Activated naive CD8-positive, alpha-beta T cell treated with anti-CD3 and anti-CD28 coated beads, Interleukin-2, amount 50 U/mL, for 24 hours (primary cell): ENCODE measurements around the gene ARHGAP10.

ENCODE experiments used
- ATAC-seq: fragments of 150-1000 bp; cut with Tn5 transposase; one replicate; pipeline ENCODE4 v1.10.0; 2021
- DNase-seq: peaks from one replicate; pipeline ENCODE4 v3.0.0; 2021
- H3K27ac Mint-ChIP-seq: one replicate; pipeline ENCODE4 v1.8.0; 2021; ENCODE audit warnings: mild to moderate bottlenecking, mixed read lengths
- H3K27me3 Mint-ChIP-seq: one replicate; pipeline ENCODE4 v1.8.0; 2021; ENCODE audit warnings: mixed read lengths
- H3K36me3 Mint-ChIP-seq: one replicate; pipeline ENCODE4 v1.8.0; 2021; ENCODE audit warnings: low read depth, mixed read lengths
- H3K4me1 Mint-ChIP-seq: one replicate; pipeline ENCODE4 v1.8.0; 2021; ENCODE audit warnings: mixed read lengths
- H3K4me3 Mint-ChIP-seq: one replicate; pipeline ENCODE4 v1.8.0; 2021; ENCODE audit warnings: mild to moderate bottlenecking, moderate library complexity, mixed read lengths
- H3K9me3 Mint-ChIP-seq: one replicate; pipeline ENCODE4 v1.8.0; 2021; ENCODE audit warnings: mixed read lengths

ARHGAP10 gene

DNA sequence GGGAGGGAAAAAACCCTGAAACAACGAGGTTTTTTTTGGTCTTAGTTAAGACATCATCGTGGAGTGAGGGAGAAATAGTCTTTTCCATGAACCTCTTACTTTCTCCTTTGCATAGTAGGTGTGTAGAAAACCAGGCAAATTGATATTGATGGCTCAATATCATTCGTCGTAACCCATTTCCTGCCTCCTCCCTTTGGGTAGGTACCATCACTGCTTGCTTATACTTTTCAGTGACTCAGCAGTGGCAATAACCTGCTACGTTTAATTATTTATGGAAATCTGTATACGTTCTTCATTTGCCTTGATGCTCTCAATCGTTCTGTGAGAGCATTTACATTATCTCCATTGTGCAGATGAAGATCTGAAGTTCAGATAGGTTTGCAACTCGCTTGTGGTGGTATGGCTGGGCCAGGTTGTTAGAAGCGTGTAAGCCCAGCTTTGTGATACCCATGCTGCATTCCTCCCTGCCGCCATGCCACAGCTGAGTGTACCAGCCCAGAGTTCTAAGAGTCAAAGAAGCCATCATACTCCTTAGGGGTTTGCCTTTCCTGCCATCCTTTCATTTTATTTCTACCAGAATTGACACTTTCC, 212.9 kb downstream of the ARHGAP10 start:
- Mint-ChIP-seq H3K36me3 (peaks cover 12% of the 10 kb centered on the region), H3K4me3 (no peak overlapping the region), H3K27ac (no peak overlapping the region), H3K27me3 (no peaks in the 10 kb centered on the region), H3K4me1 (peaks cover 28% of the 10 kb centered on the region), H3K9me3 (no peaks in the 10 kb centered on the region)
- no peak for ATAC-seq
- DNase-seq: no peak

DNA sequence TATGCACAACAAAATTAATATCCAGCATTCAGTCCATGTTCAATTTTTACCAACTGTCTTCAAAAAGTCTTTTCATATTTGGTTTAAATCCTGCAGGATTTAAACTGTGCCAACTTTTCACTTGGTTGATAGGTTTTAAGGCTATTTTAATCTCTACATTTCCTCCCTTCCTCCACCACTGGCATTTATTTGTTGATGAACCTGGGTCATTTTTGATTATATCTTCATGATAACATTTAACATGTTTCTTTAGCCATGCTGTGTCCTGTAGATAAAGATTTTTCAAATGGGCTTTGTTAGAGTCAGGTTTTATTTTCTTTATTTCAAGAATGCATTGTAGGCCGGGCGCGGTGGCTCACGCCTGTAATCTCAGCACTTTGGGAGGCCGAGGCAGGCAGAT, 216.4 kb downstream of the ARHGAP10 start:
- no peaks in the 10 kb centered on the region for H3K9me3 Mint-ChIP-seq
- no peaks in the 10 kb centered on the region for H3K27me3 Mint-ChIP-seq
- H3K27ac Mint-ChIP-seq: no peak overlapping the region
- no peak overlapping the region for H3K4me3 Mint-ChIP-seq
- ATAC-seq (no peak), DNase-seq (no peak)
- H3K36me3 Mint-ChIP-seq: peaks cover 13% of the 10 kb centered on the region
- H3K4me1 Mint-ChIP-seq: peaks cover 18% of the 10 kb centered on the region

DNA sequence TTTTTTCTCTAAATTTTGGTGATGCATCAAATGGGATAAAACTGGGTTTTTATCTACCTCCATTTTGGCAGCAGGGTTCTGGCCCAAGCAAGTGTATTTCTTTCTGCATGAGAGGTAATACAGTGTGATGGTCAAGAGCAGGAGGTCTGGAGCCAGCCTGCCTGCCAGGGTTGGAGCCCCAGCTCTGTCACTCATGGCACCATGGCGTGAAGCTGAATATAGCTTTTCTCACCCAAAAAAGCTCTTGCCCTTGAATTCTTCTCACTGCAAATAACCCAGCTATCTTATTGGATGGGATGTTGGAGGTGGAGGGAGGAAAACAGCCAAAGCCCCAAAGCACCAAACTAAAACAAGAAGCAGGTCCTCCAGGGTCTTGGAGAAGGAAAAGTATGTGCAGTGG, 218.4 kb downstream of the ARHGAP10 start:
- Mint-ChIP-seq H3K4me3 (no peak overlapping the region), H3K27ac (no peak overlapping the region), H3K4me1 (no peaks in the 10 kb centered on the region), H3K27me3 (no peaks in the 10 kb centered on the region), H3K36me3 (peaks cover 16% of the 10 kb centered on the region), H3K9me3 (peaks cover 4% of the 10 kb centered on the region)
- no peak for ATAC-seq
- DNase-seq: no peak

DNA sequence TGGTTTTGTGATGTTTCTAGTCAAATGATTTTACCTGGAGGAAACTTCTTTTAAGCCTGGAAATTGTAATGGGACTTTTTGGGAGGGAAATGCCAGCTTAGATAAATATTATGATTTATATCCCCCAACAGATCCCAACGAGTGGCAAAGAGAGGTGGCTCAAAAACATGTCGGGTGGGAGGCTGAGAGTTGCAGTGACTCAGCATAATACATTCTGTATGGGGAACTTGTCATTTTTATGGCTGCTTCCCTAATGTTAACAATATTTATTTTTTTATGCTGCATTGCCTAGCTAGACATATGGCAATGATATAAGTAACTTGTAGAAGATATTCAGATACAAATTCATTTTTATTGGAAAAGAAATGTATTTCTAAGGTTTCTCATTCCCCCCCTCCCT, 219.0 kb downstream of the ARHGAP10 start:
- DNase-seq (no peak), ATAC-seq (no peak)
- no peak overlapping the region for H3K4me3 Mint-ChIP-seq
- H3K36me3 Mint-ChIP-seq: peaks cover 16% of the 10 kb centered on the region
- H3K27ac Mint-ChIP-seq: no peak overlapping the region
- H3K4me1 Mint-ChIP-seq: no peaks in the 10 kb centered on the region
- no peaks in the 10 kb centered on the region for H3K27me3 Mint-ChIP-seq
- peaks cover 4% of the 10 kb centered on the region for H3K9me3 Mint-ChIP-seq

DNA sequence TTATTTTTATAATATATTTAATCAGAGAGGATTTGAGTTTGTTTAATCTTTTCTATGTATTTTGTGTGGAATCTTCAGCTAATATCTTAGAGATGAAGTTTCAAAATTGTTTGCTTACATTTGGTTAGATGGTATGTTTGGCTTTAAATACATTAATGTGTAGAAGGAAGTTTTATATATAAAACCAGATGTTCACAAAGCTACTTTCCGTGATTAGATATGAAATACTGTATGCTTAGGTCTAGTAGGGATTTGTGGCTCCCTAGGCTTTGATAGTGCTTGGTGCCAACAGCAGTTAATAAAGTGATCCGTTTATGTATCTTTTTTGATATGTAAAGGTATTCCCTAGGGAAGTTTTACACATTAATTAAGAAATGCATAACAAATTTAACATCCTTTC, 223.0 kb downstream of the ARHGAP10 start:
- peaks cover 3% of the 10 kb centered on the region for H3K36me3 Mint-ChIP-seq
- no peak for ATAC-seq
- H3K9me3 Mint-ChIP-seq: peaks cover 4% of the 10 kb centered on the region
- no peaks in the 10 kb centered on the region for H3K4me1 Mint-ChIP-seq
- H3K27ac Mint-ChIP-seq: no peak overlapping the region
- H3K27me3 Mint-ChIP-seq: no peaks in the 10 kb centered on the region
- no peak overlapping the region for H3K4me3 Mint-ChIP-seq
- no peak for DNase-seq

DNA sequence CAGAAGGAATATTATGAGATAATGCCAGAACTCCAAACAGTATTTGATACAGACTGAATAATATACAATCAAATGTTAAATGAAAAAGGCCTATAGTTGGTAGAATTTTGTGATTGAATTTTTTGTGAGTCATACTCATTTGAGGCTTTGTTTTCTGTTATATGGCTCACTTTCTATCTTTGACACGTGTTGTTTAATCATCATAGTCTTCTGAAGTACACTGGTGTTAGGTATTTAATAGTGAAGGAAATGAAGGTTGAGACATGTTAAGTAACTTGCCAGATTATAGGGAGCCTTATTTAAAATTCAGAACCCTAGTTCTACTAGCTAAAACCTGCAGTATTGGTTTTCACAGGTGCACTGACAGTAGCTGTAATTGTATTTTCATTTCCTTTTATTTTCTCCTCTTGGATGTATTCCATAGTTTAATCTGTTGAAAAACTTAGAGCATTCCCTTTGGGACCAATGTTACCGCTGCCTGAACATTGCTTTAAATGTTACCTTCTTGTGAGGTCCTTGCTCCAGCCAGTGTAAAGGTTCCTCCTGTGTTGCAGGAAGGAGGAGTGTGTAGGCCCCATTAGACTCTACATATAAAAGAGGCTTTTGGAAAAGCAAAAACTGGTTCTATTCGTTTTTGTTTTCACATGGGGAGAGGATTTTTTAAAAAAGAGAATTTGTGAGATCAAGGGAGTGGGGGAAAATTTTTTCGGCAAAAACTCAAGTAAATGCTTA, 224.1 kb downstream of the ARHGAP10 start:
- Mint-ChIP-seq H3K27ac (no peak overlapping the region), H3K9me3 (peaks cover 4% of the 10 kb centered on the region), H3K4me3 (no peak overlapping the region), H3K4me1 (no peaks in the 10 kb centered on the region), H3K36me3 (peaks cover 2% of the 10 kb centered on the region), H3K27me3 (no peaks in the 10 kb centered on the region)
- DNase-seq (no peak), ATAC-seq (no peak)

DNA sequence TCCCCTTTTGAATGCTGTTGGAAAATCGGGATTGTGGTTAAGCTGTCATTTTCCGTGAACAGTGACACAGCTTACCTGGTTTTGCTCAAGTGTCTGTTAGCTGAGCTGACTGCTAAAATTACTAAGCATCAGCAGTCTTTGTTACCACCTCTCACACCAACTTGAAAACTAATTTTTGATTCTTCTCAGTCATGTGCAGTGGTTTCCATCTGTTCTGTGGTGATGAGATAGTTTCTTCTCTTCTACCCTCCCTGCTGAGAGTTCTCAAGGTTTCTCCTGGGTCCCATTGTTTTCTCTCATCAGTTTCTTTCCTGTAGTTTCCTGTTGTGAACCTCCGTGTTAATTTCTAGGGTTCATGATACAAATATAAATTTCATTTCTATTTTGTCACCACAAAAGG, 225.6 kb downstream of the ARHGAP10 start:
- peaks cover 2% of the 10 kb centered on the region for H3K36me3 Mint-ChIP-seq
- no peaks in the 10 kb centered on the region for H3K4me1 Mint-ChIP-seq
- no peak overlapping the region for H3K27ac Mint-ChIP-seq
- ATAC-seq (no peak), DNase-seq (no peak)
- H3K27me3 Mint-ChIP-seq: no peaks in the 10 kb centered on the region
- H3K4me3 Mint-ChIP-seq: no peak overlapping the region
- peaks cover 4% of the 10 kb centered on the region for H3K9me3 Mint-ChIP-seq

DNA sequence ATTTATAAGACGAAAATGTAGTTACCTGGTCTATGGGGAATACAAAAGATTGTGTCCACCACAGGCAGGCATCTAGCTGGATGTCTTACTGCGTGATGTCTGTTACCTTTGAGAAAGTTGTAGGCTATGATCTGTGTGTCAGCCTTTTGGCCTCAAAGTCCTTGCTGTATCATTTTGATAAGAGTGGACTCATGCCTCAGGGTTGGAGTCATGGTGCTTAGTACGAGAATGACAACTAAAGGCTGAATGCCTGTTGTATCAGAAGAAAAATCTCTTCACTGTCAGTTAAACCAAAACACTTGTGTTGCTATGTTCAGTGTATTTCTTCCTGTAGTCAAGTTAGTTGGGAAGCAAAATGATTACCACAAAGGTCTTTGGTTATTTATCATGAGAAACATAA, 226.2 kb downstream of the ARHGAP10 start:
- ATAC-seq (no peak), DNase-seq (no peak)
- no peaks in the 10 kb centered on the region for H3K4me1 Mint-ChIP-seq
- H3K9me3 Mint-ChIP-seq: peaks cover 4% of the 10 kb centered on the region
- H3K27me3 Mint-ChIP-seq: no peaks in the 10 kb centered on the region
- H3K4me3 Mint-ChIP-seq: no peak overlapping the region
- no peak overlapping the region for H3K27ac Mint-ChIP-seq
- H3K36me3 Mint-ChIP-seq: peaks cover 4% of the 10 kb centered on the region

DNA sequence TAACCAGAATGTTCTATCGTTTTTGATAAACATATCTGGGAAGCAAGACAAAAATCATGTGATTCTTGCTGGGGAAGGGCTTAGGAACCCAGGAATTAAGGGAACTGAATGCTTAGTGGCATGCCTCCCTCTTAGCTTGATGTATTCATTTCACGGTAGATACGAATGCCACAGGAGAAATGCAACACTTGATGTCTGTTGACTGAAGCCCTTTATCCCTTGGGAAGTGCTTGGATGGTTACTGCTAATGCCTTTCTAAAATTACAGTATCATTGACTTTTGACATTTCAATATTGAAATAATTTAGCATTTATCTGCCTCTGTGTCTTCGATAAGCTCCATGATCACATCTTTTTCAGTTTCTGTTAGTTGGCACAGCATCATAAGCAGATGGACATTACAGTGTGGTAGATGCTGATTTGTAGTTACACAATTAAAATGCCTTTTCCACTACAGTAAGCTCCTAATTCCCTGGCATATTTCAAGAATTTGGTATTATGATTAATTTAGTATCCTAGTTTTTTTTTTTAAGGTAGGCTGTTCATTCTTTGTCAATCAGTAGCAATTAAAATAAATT, 226.7 kb downstream of the ARHGAP10 start:
- no peak for DNase-seq
- Mint-ChIP-seq H3K4me3 (no peak overlapping the region), H3K4me1 (no peaks in the 10 kb centered on the region), H3K36me3 (peaks cover 4% of the 10 kb centered on the region), H3K27ac (no peak overlapping the region), H3K9me3 (peaks cover 2% of the 10 kb centered on the region), H3K27me3 (no peaks in the 10 kb centered on the region)
- no peak for ATAC-seq

DNA sequence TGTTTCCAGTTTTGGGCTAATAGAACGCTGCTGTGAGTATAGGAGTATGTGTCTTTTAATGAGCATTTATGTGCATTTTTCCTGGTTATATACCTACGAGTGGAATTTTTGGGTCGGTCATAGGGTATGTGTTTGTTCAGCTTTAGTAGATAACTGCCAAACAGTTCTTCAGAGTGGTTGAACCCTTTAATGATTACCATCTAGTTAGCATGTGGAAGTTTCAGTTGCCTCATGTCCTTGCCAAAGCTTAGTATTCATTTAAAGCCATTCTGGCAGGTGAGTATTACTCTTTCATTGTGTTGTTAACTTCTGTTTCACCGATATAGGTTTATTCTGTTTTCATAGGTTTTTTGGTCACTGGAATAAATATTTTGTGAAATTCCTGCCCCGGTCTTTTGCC, 229.1 kb downstream of the ARHGAP10 start:
- H3K27me3 Mint-ChIP-seq: no peaks in the 10 kb centered on the region
- no peaks in the 10 kb centered on the region for H3K4me1 Mint-ChIP-seq
- no peak overlapping the region for H3K4me3 Mint-ChIP-seq
- no peak overlapping the region for H3K27ac Mint-ChIP-seq
- peaks cover 2% of the 10 kb centered on the region for H3K36me3 Mint-ChIP-seq
- DNase-seq: no peak
- H3K9me3 Mint-ChIP-seq: no peaks in the 10 kb centered on the region
- ATAC-seq: no peak

DNA sequence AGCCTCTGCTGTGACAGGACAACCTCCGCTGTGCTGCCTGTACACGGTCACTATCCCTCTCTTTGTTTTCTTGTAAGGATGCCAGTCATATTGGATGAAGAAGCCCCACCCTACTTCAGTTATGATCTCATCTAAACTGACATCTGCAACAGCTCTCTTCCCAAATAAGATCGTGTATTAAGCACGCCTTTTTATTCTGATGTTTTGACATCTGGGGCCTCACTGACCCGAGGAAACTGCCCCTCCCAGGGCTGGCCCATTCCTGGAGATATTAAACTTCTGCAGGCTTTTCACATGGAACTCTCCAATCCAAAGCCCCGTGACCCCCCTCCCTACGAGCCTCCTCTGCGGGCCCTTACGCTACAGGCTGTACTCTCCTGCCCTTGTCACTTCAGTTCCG, 232.0 kb downstream of the ARHGAP10 start:
- Mint-ChIP-seq H3K27ac (no peak overlapping the region), H3K4me3 (no peak overlapping the region), H3K4me1 (no peaks in the 10 kb centered on the region), H3K36me3 (peaks cover 2% of the 10 kb centered on the region), H3K27me3 (no peaks in the 10 kb centered on the region), H3K9me3 (no peaks in the 10 kb centered on the region)
- ATAC-seq (no peak), DNase-seq (no peak)

DNA sequence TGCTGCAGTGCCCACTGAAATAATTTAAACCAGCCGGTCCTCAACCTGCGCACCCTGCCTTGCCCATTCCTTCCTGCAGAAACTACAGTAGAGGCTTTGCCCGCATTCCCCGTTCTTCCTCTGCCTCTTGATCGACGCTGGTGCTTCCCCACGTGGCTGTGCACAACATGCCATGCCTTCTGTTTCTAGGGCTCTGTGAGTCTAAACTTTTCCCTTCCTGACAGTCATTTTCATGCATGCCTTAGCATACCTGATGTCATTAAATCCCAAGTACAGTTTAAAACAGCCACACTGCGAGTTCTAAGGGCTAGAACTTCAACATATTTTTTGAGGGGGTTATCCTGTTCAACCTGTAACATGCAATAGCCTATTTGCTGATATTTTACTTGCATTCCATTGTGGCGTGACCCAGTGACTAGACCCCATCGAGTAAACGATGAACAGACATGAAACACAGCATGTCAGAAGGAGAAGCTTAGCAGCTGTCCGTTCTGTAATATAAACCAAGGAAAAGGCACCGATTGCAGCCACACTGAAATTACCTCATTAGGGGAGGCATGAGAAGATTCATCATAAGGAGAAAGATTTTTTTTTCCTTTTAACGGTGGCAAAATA, 232.5 kb downstream of the ARHGAP10 start:
- Mint-ChIP-seq H3K4me3 (no peak overlapping the region), H3K9me3 (no peaks in the 10 kb centered on the region), H3K27ac (no peak overlapping the region), H3K36me3 (peaks cover 2% of the 10 kb centered on the region), H3K4me1 (no peaks in the 10 kb centered on the region), H3K27me3 (no peaks in the 10 kb centered on the region)
- no peak for ATAC-seq
- DNase-seq: no peak

DNA sequence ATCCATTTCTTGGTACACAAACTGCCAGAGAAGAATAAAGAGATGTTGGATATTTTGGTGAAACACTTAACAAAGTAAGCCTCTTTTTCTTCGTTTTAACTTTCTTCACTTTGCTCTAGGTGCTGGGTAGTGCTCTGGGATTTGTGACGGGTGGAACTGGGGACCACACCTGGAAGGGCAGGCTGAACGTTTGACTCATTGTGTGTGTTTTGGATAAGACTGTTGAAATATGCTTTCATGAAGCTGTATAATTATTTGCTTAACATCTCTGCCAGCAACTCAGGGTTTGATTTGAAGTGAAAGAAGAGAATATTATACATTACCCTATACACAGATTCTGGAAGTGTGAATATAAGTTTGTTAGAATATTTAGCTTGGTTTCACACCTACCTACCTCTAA, 233.2 kb downstream of the ARHGAP10 start:
- DNase-seq (no peak), ATAC-seq (no peak)
- Mint-ChIP-seq H3K27ac (no peak overlapping the region), H3K4me1 (no peaks in the 10 kb centered on the region), H3K27me3 (no peaks in the 10 kb centered on the region), H3K36me3 (peaks cover 2% of the 10 kb centered on the region), H3K4me3 (no peak overlapping the region), H3K9me3 (no peaks in the 10 kb centered on the region)

DNA sequence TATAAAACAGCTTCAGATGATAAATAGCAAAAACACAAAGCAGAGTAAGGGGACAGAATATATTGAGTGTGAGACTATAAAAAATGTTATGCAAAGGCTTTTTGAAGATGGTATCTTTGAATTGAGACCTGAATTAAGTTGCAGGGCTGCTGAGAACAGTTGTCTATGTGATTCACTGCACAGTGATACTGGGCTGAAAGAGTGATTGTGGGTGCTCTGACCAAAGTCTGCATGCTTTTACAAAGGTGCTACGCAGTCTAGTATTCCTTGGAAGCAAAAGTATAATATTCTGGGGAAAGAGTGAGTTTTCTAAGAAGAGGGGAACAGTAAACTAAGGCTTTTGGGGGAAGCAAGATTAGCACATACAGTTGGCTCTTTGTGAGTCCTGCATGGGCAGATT, 234.0 kb downstream of the ARHGAP10 start:
- no peaks in the 10 kb centered on the region for H3K27me3 Mint-ChIP-seq
- H3K9me3 Mint-ChIP-seq: no peaks in the 10 kb centered on the region
- no peak overlapping the region for H3K4me3 Mint-ChIP-seq
- no peaks in the 10 kb centered on the region for H3K4me1 Mint-ChIP-seq
- DNase-seq: no peak
- H3K27ac Mint-ChIP-seq: no peak overlapping the region
- ATAC-seq: no peak
- peaks cover 2% of the 10 kb centered on the region for H3K36me3 Mint-ChIP-seq

DNA sequence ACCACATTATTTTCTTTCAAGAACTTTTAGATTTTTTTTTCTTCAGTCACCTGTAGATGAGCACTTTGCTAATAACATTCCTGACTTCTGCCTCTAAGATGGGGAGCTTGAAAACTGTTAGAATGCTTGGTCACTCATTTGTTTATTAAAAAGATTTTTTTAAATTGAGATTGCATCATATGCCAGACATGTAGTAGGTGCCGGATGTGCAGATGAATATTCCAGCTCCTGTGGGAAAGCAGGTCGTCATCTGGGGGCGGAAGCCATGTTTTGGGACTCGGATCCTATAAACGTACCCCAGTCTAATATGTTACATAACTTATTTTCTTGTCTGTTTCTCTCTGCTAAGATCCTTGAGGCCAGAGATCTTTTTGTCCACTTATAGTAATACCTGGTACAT, 236.8 kb downstream of the ARHGAP10 start:
- Mint-ChIP-seq H3K36me3 (peaks cover 2% of the 10 kb centered on the region), H3K4me3 (no peak overlapping the region), H3K27ac (no peak overlapping the region), H3K9me3 (peaks cover 6% of the 10 kb centered on the region), H3K27me3 (no peaks in the 10 kb centered on the region), H3K4me1 (no peaks in the 10 kb centered on the region)
- DNase-seq (no peak), ATAC-seq (no peak)
